ENCODE data around the gene YJEFN3. TPM values are rescaled to one million over a fixed set of nuclear protein-coding genes. Genes with fewer than 3 reads are reported as not detected.

The YJEFN3 gene
- total and polyA plus RNA-seq, 2 donors from 2014 or later: 3.1 to 3.7 TPM

GRCh38 chr19:19525611-19526380, 2.9 kb upstream of the YJEFN3 start:
- Histone ChIP-seq H3K27me3 (ENCODE audit: control insufficient read depth, insufficient read depth, low read length) (no peaks in the 10 kb centered on the region), H3K4me1 (ENCODE audit: control insufficient read depth in 2 of 3, insufficient read depth in 2 of 3, low read depth in 1 of 3, low read length in 3 of 3) (no peaks in the 10 kb centered on the region), H3K9ac (ENCODE audit: low read length in 3 of 3) (no peak overlapping the region), H3K4me3 (ENCODE audit: low read length in 3 of 3) (no peak overlapping the region), H3K36me3 (ENCODE audit: control insufficient read depth in 2 of 3, insufficient read depth in 3 of 3, low read length in 3 of 3) (peaks cover 0 to 5% (median 3%) of the 10 kb centered on the region in 3 donors), H3K9me3 (ENCODE audit: control insufficient read depth in 2 of 3, insufficient read depth in 1 of 3, low read length in 3 of 3) (no peaks in the 10 kb centered on the region), H3K27ac (ENCODE audit: low read depth in 2 of 2, low read length in 2 of 2) (no peak overlapping the region)
- intact Hi-C loops (cut with DNase I): no loop called here
- FAIRE-seq: no peak
- peak in 2 of 5 donors; percentile 44 to 50 for DNase-seq
- no peak for TF ChIP-seq CTCF (IDR thresholded peaks at IDR 0.05; ENCODE audit: borderline replicate concordance, extremely low read depth, insufficient read depth)

GRCh38 chr19:19526581-19527370, 1.9 kb upstream of the YJEFN3 start:
- DNase-seq (no peak), FAIRE-seq (no peak)
- H3K9me3 ChIP-seq (ENCODE audit: control insufficient read depth in 2 of 3, insufficient read depth in 1 of 3, low read length in 3 of 3): no peaks in the 10 kb centered on the region
- no peak for TF ChIP-seq CTCF (IDR thresholded peaks at IDR 0.05; ENCODE audit: borderline replicate concordance, extremely low read depth, insufficient read depth)
- no peak overlapping the region for H3K27ac ChIP-seq (ENCODE audit: low read depth in 2 of 2, low read length in 2 of 2)
- peaks cover 0 to 5% (median 3%) of the 10 kb centered on the region in 3 donors for H3K36me3 ChIP-seq (ENCODE audit: control insufficient read depth in 2 of 3, insufficient read depth in 3 of 3, low read length in 3 of 3)
- intact Hi-C loops (cut with DNase I): no loop called here
- H3K9ac ChIP-seq (ENCODE audit: low read length in 3 of 3): no peak overlapping the region
- H3K4me3 ChIP-seq (ENCODE audit: low read length in 3 of 3): no peak overlapping the region
- no peaks in the 10 kb centered on the region for H3K27me3 ChIP-seq (ENCODE audit: control insufficient read depth, insufficient read depth, low read length)
- no peaks in the 10 kb centered on the region for H3K4me1 ChIP-seq (ENCODE audit: control insufficient read depth in 2 of 3, insufficient read depth in 2 of 3, low read depth in 1 of 3, low read length in 3 of 3)

- H3K27ac ChIP-seq (ENCODE audit: low read depth in 2 of 2, low read length in 2 of 2): no peak overlapping the region
- peaks cover 0 to 2% (median 0%) of the 10 kb centered on the region in 3 donors for H3K4me1 ChIP-seq (ENCODE audit: control insufficient read depth in 2 of 3, insufficient read depth in 2 of 3, low read depth in 1 of 3, low read length in 3 of 3)
- no peak overlapping the region for H3K4me3 ChIP-seq (ENCODE audit: low read length in 3 of 3)
- H3K36me3 ChIP-seq (ENCODE audit: control insufficient read depth in 2 of 3, insufficient read depth in 3 of 3, low read length in 3 of 3): peaks cover 0 to 5% (median 3%) of the 10 kb centered on the region in 3 donors
- no peak overlapping the region for H3K9ac ChIP-seq (ENCODE audit: low read length in 3 of 3)
- DNase-seq (no peak), FAIRE-seq (no peak)
- no peaks in the 10 kb centered on the region for H3K27me3 ChIP-seq (ENCODE audit: control insufficient read depth, insufficient read depth, low read length)
- intact Hi-C loops (cut with DNase I): no loop called here
- no peak for TF ChIP-seq CTCF (IDR thresholded peaks at IDR 0.05; ENCODE audit: borderline replicate concordance, extremely low read depth, insufficient read depth)
- no peaks in the 10 kb centered on the region for H3K9me3 ChIP-seq (ENCODE audit: control insufficient read depth in 2 of 3, insufficient read depth in 1 of 3, low read length in 3 of 3)
Observed at GRCh38 chr19:19527371-19527656, 1.4 kb upstream of the YJEFN3 start.
